GM12874 (cell line): ENCODE data around the gene RUNX2.

Experiments used
- CTCF ChIP-seq: IDR thresholded peaks from 2 replicates; pipeline ENCODE4 v1.5.1; 2011; ENCODE audit warnings: low read depth, mild to moderate bottlenecking, control low read depth, low read length, moderate library complexity; ENCODE audit not compliant: insufficient read depth

The RUNX2 gene

GRCh38 chr6:45675634-45676033 is 347.5 kb downstream of the RUNX2 start:
- TF ChIP-seq CTCF: no peak

- TF ChIP-seq CTCF: no peak
Measured at GRCh38 chr6:45676380-45676779, 348.2 kb downstream of the RUNX2 start.

GRCh38 chr6:45677381-45678284 is 349.5 kb downstream of the RUNX2 start:
- no peak for TF ChIP-seq CTCF

- TF ChIP-seq CTCF: no peak
Measured at GRCh38 chr6:45678285-45678607, 350.1 kb downstream of the RUNX2 start.

GRCh38 chr6:45679163-45679562 is 351.0 kb downstream of the RUNX2 start:
- no peak for TF ChIP-seq CTCF

- no peak for TF ChIP-seq CTCF
Measured at GRCh38 chr6:45679631-45680030, 351.5 kb downstream of the RUNX2 start.

- TF ChIP-seq CTCF: no peak
Measured at GRCh38 chr6:45681860-45682511, 353.9 kb downstream of the RUNX2 start.
